GM23248 (cell line): ENCODE measurements around the gene KRTAP10-11. TPM values are rescaled to one million over a fixed set of nuclear protein-coding genes. Genes with fewer than 3 reads are reported as not detected.

ENCODE experiments used
- DNase-seq: peaks from one replicate; pipeline ENCODE4 v3.0.0-alpha.2; 2015
- H2AFZ ChIP-seq: fragments of 200-600 bp; sonication (generic); 2 replicates; pipeline ENCODE4 v1.6.1; 2016; ENCODE audit warnings: antibody characterized with exemption
- H3F3A ChIP-seq: fragments of 200-600 bp; sonication (generic); 2 replicates; pipeline ENCODE4 v1.6.1; 2016; ENCODE audit warnings: mild to moderate bottlenecking, antibody characterized with exemption, mixed run types; ENCODE audit not compliant: insufficient read depth
- H3K27ac ChIP-seq: fragments of 200-600 bp; sonication (generic); 2 replicates; pipeline ENCODE4 v1.5.1; 2016; ENCODE audit warnings: mild to moderate bottlenecking
- H3K27me3 ChIP-seq: fragments of 200-600 bp; sonication (generic); replicated peaks from 2 replicates; pipeline ENCODE4 v1.6.1; 2016; ENCODE audit warnings: mild to moderate bottlenecking; ENCODE audit not compliant: insufficient read depth
- H3K36me3 ChIP-seq: fragments of 200-600 bp; sonication (generic); 2 replicates; pipeline ENCODE4 v1.6.1; 2016; ENCODE audit warnings: low read depth, mild to moderate bottlenecking
- H3K4me1 ChIP-seq: fragments of 200-600 bp; sonication (generic); 2 replicates; pipeline ENCODE4 v1.6.1; 2016; ENCODE audit warnings: mild to moderate bottlenecking; ENCODE audit not compliant: insufficient read depth
- H3K4me2 ChIP-seq: fragments of 200-600 bp; sonication (generic); one replicate; pipeline ENCODE4 v1.6.1; 2016; ENCODE audit warnings: mild to moderate bottlenecking; ENCODE audit not compliant: unreplicated experiment
- H3K4me3 ChIP-seq: fragments of 200-600 bp; sonication (generic); 2 replicates; pipeline ENCODE4 v1.5.1; 2016; ENCODE audit warnings: mild to moderate bottlenecking
- H3K79me2 ChIP-seq: fragments of 200-600 bp; sonication (generic); 2 replicates; pipeline ENCODE4 v1.6.1; 2016; ENCODE audit warnings: mild to moderate bottlenecking; ENCODE audit not compliant: insufficient read depth
- H3K9ac ChIP-seq: fragments of 200-600 bp; sonication (generic); 2 replicates; pipeline ENCODE4 v1.6.1; 2016; ENCODE audit warnings: mild to moderate bottlenecking
- H3K9me2 ChIP-seq: fragments of 200-600 bp; sonication (generic); 2 replicates; pipeline ENCODE4 v1.6.1; 2016; ENCODE audit warnings: mixed run types, mild to moderate bottlenecking, moderate library complexity; ENCODE audit not compliant: insufficient read depth
- H3K9me3 ChIP-seq: fragments of 200-600 bp; sonication (generic); one replicate; pipeline ENCODE4 v1.6.1; 2017; ENCODE audit warnings: low read depth
- H4K20me1 ChIP-seq: fragments of 200-600 bp; sonication (generic); 2 replicates; pipeline ENCODE4 v1.6.0; 2016; ENCODE audit not compliant: insufficient read depth
- EZH2 ChIP-seq: fragments of 200-600 bp; sonication (generic); IDR thresholded peaks from 2 replicates; pipeline ENCODE4 v1.6.1; 2018; ENCODE audit warnings: antibody characterized with exemption, mild to moderate bottlenecking; ENCODE audit not compliant: insufficient read depth, poor library complexity, severe bottlenecking
- EZH2phosphoT487 ChIP-seq: fragments of 200-600 bp; sonication (generic); IDR thresholded peaks from 2 replicates; pipeline ENCODE4 v1.6.1; 2018; ENCODE audit warnings: antibody characterized with exemption, moderate library complexity, mild to moderate bottlenecking, low read depth; ENCODE audit not compliant: insufficient read depth
- WGBS, 2 experiments: methylation state at CpG; one replicate each; pipeline ENCODE4 v1.1.6; 2015 to 2017; ENCODE audit warnings: low lambda C conversion rate in 2 of 2, low coverage in 1 of 2; ENCODE audit errors: missing lambda C conversion rate in 2 of 2; 5-methylcytosine and 5-hydroxymethylcytosine counted together
- in situ Hi-C: fragments of 300-500 bp; cut with MboI; formaldehyde crosslinking; loops from 2 replicates; pipeline ENCODE4 v1.15.0; 2020
- polyA plus RNA-seq: library from polyadenylated mRNA; unstranded; fragments of >200 nt; fragmentation: Nextera tagmentation; extraction: Ambion mirVana; gene quantifications from 2 replicates; pipeline ENCODE4 v1.2.1, GENCODE V29; 2016
- total RNA-seq: library from RNA; depleted of rRNA; stranded (reverse); fragments of >200 nt; shearing (Covaris generic); gene quantifications from 2 replicates; pipeline ENCODE4 v1.2.3, GENCODE V29; 2014

KRTAP10-11 gene
- total and polyA plus RNA-seq, 2 experiments from 2014 or later: not detected

GRCh38 chr21:44691686-44692085 lies 45.5 kb downstream of the KRTAP10-11 start:
- Histone ChIP-seq H2AFZ (no peak overlapping the region), H3K4me1 (no peaks in the 10 kb centered on the region), H3K9me3 (no peaks in the 10 kb centered on the region), H3F3A (no peaks in the 10 kb centered on the region), H3K27ac (no peak overlapping the region), H3K9ac (no peak overlapping the region), H3K9me2 (no peaks in the 10 kb centered on the region), H3K4me2 (no peak overlapping the region), H3K4me3 (no peak overlapping the region), H4K20me1 (no peaks in the 10 kb centered on the region), H3K27me3 (peaks cover 37% of the 10 kb centered on the region), H3K36me3 (no peaks in the 10 kb centered on the region), H3K79me2 (no peaks in the 10 kb centered on the region)
- WGBS, 2 experiments: 3 to 6% methylated on average over 2 of the region's 2 CpGs
- DNase-seq: no peak
- TF ChIP-seq EZH2 (no peak), EZH2phosphoT487 (no peak)
- in situ Hi-C loops: no loop called here

- H3K9ac ChIP-seq: no peak overlapping the region
- no peak for TF ChIP-seq EZH2phosphoT487
- no peak for TF ChIP-seq EZH2
- no peaks in the 10 kb centered on the region for H3K79me2 ChIP-seq
- H2AFZ ChIP-seq: no peak overlapping the region
- no peaks in the 10 kb centered on the region for H3K9me3 ChIP-seq
- H3K4me3 ChIP-seq: no peak overlapping the region
- no peak overlapping the region for H3K4me2 ChIP-seq
- no peak for DNase-seq
- no peaks in the 10 kb centered on the region for H3K36me3 ChIP-seq
- H4K20me1 ChIP-seq: no peaks in the 10 kb centered on the region
- WGBS, 2 experiments: 24 to 26% methylated on average over 2 of the region's 2 CpGs
- H3K27ac ChIP-seq: no peak overlapping the region
- in situ Hi-C loops: no loop called here
- H3K9me2 ChIP-seq: no peaks in the 10 kb centered on the region
- H3F3A ChIP-seq: no peaks in the 10 kb centered on the region
- H3K27me3 ChIP-seq: peaks cover 28% of the 10 kb centered on the region
- no peaks in the 10 kb centered on the region for H3K4me1 ChIP-seq
Measured at GRCh38 chr21:44692798-44693512, 46.7 kb downstream of the KRTAP10-11 start.

DNA sequence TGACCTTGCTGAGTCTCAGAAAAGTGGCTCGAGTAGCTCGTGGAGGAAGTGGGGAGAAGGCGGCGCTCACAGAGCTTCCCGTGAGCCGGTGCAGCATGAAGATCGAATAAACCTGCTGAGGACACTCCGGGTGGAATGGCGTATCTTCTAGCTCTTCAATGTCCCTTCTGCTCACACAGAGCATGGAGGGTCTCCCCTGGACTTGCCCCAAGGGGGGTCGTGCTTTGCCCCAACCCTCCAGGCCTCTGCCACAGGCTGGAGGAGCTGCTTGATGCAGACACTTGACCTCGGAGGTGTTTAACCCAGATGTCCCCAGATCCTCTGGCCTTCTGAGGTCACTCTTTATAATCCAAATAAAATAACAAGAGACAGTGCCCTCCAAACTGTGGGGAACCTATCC lies 48.6 kb downstream of the KRTAP10-11 start:
- H3K4me3 ChIP-seq: no peak overlapping the region
- no peak for DNase-seq
- H3K9me3 ChIP-seq: no peaks in the 10 kb centered on the region
- no peak overlapping the region for H3K4me2 ChIP-seq
- peaks cover 42% of the 10 kb centered on the region for H3K27me3 ChIP-seq
- WGBS, 2 experiments: 44 to 52% methylated on average over 11 of the region's 11 CpGs
- no peaks in the 10 kb centered on the region for H3K79me2 ChIP-seq
- H3K36me3 ChIP-seq: no peaks in the 10 kb centered on the region
- in situ Hi-C loops: no loop called here
- no peaks in the 10 kb centered on the region for H3K9me2 ChIP-seq
- no peaks in the 10 kb centered on the region for H4K20me1 ChIP-seq
- H3K4me1 ChIP-seq: no peaks in the 10 kb centered on the region
- TF ChIP-seq EZH2phosphoT487 (no peak), EZH2 (no peak)
- H3F3A ChIP-seq: no peaks in the 10 kb centered on the region
- no peak overlapping the region for H2AFZ ChIP-seq
- no peak overlapping the region for H3K27ac ChIP-seq
- no peak overlapping the region for H3K9ac ChIP-seq

- Histone ChIP-seq H3K9me2 (no peaks in the 10 kb centered on the region), H3K27ac (no peak overlapping the region), H3K27me3 (peaks cover 42% of the 10 kb centered on the region), H4K20me1 (no peaks in the 10 kb centered on the region), H3K9me3 (no peaks in the 10 kb centered on the region), H3K4me3 (no peak overlapping the region), H3K79me2 (no peaks in the 10 kb centered on the region), H2AFZ (no peak overlapping the region), H3K9ac (no peak overlapping the region), H3F3A (no peaks in the 10 kb centered on the region), H3K4me2 (no peak overlapping the region), H3K4me1 (no peaks in the 10 kb centered on the region), H3K36me3 (no peaks in the 10 kb centered on the region)
- in situ Hi-C loops: no loop called here
- WGBS, 2 experiments: 27 to 31% methylated on average over 8 of the region's 8 CpGs
- TF ChIP-seq EZH2: no peak
- TF ChIP-seq EZH2phosphoT487: no peak
- DNase-seq: no peak
Measured at GRCh38 chr21:44695184-44695583, 49.0 kb downstream of the KRTAP10-11 start.
